Measurements from ENCODE around the gene CASK. TPM values are rescaled to one million over a fixed set of nuclear protein-coding genes. Genes with fewer than 3 reads are reported as not detected.

CASK gene
- total and polyA plus RNA-seq, 2 experiments from 2014 or later = 82.9 to 95.7 TPM

GRCh38 chrX:41858161-41858775, 65.1 kb downstream of the CASK start:
- TF ChIP-seq EZH2 (IDR thresholded peaks at IDR 0.05; ENCODE audit: borderline replicate concordance) (no peak), CTCF (IDR thresholded peaks at IDR 0.05; ENCODE audit: poor library complexity) (no peak)
- peaks cover 26% of the 10 kb centered on the region for H4K20me1 ChIP-seq (ENCODE audit: insufficient read depth, poor library complexity, severe bottlenecking)
- H3K4me1 ChIP-seq (ENCODE audit: insufficient read depth) = no peaks in the 10 kb centered on the region
- WGBS (ENCODE audit: low lambda C conversion rate, missing lambda C conversion rate) = 64% methylated on average over 4 of the region's 4 CpGs
- H3K36me3 ChIP-seq (replicated peaks; ENCODE audit: insufficient read depth, low read depth) = no peaks in the 10 kb centered on the region
- no peak overlapping the region for H3K27ac ChIP-seq
- no peaks in the 10 kb centered on the region for H3K9me3 ChIP-seq (ENCODE audit: low read depth)
- H3K9me2 ChIP-seq (replicated peaks; ENCODE audit: insufficient read depth) = no peaks in the 10 kb centered on the region
- DNase-seq (ENCODE audit: low spot score) = no peak
- H3K79me2 ChIP-seq = peaks cover 97% of the 10 kb centered on the region
- H3K27me3 ChIP-seq = no peaks in the 10 kb centered on the region
- H2AFZ ChIP-seq = no peak overlapping the region
- H3K4me3 ChIP-seq = no peak overlapping the region
- no peak overlapping the region for H3K4me2 ChIP-seq

GRCh38 chrX:41857670-41858069, 65.7 kb downstream of the CASK start:
- H3K79me2 ChIP-seq = peaks cover 97% of the 10 kb centered on the region
- DNase-seq (ENCODE audit: low spot score) = no peak
- H4K20me1 ChIP-seq (ENCODE audit: insufficient read depth, poor library complexity, severe bottlenecking) = peaks cover 20% of the 10 kb centered on the region
- no peak overlapping the region for H3K27ac ChIP-seq
- no peaks in the 10 kb centered on the region for H3K36me3 ChIP-seq (replicated peaks; ENCODE audit: insufficient read depth, low read depth)
- H3K9me2 ChIP-seq (replicated peaks; ENCODE audit: insufficient read depth) = no peaks in the 10 kb centered on the region
- no peak for TF ChIP-seq EZH2phosphoT487 (IDR thresholded peaks at IDR 0.05; ENCODE audit: low read depth, severe bottlenecking, unreplicated experiment)
- TF ChIP-seq CTCF (IDR thresholded peaks at IDR 0.05; ENCODE audit: poor library complexity) = no peak
- TF ChIP-seq EZH2 (IDR thresholded peaks at IDR 0.05; ENCODE audit: borderline replicate concordance) = no peak
- H3K4me2 ChIP-seq = no peak overlapping the region
- WGBS (ENCODE audit: low lambda C conversion rate, missing lambda C conversion rate) = 76% methylated on average over 2 of the region's 2 CpGs
- no peak overlapping the region for H2AFZ ChIP-seq
- no peaks in the 10 kb centered on the region for H3K4me1 ChIP-seq (ENCODE audit: insufficient read depth)
- H3K27me3 ChIP-seq = no peaks in the 10 kb centered on the region
- H3K9me3 ChIP-seq (ENCODE audit: low read depth) = no peaks in the 10 kb centered on the region
- H3K4me3 ChIP-seq = no peak overlapping the region

GRCh38 chrX:41846714-41847113, 76.6 kb downstream of the CASK start:
- no peak overlapping the region for H2AFZ ChIP-seq
- 83% methylated on average over 2 of the region's 2 CpGs for WGBS (ENCODE audit: low lambda C conversion rate, missing lambda C conversion rate)
- no peak overlapping the region for H3K27ac ChIP-seq
- H3K36me3 ChIP-seq (replicated peaks; ENCODE audit: insufficient read depth, low read depth) = no peaks in the 10 kb centered on the region
- H3K27me3 ChIP-seq = no peaks in the 10 kb centered on the region
- H3K9me3 ChIP-seq (ENCODE audit: low read depth) = peaks cover 20% of the 10 kb centered on the region
- no peaks in the 10 kb centered on the region for H3K9me2 ChIP-seq (replicated peaks; ENCODE audit: insufficient read depth)
- no peak overlapping the region for H3K4me2 ChIP-seq
- peaks cover 9% of the 10 kb centered on the region for H3K79me2 ChIP-seq
- H3K4me3 ChIP-seq = no peak overlapping the region
- no peak for DNase-seq (ENCODE audit: low spot score)
- TF ChIP-seq CTCF (IDR thresholded peaks at IDR 0.05; ENCODE audit: poor library complexity) (no peak), EZH2 (IDR thresholded peaks at IDR 0.05; ENCODE audit: borderline replicate concordance) (no peak), EZH2phosphoT487 (IDR thresholded peaks at IDR 0.05; ENCODE audit: low read depth, severe bottlenecking, unreplicated experiment) (no peak)
- H3K4me1 ChIP-seq (ENCODE audit: insufficient read depth) = no peaks in the 10 kb centered on the region
- no peaks in the 10 kb centered on the region for H4K20me1 ChIP-seq (ENCODE audit: insufficient read depth, poor library complexity, severe bottlenecking)
